HL-60/S4 treated with phorbol 12-myristate 13-acetate at 8.2 ng/mL for 4 days and 3 days (cell line): ENCODE results near the gene CLASRP.
"Not testable (repeated sequence)": the region's sequence is repeated elsewhere in the genome, so short reads cannot be mapped to it uniquely, and the experiment has no call there.

ENCODE experiments used
- in situ Hi-C: fragments of 300-500 bp; cut with MboI; formaldehyde crosslinking; loops from 2 replicates; pipeline ENCODE4 v1.15.0; 2022; ENCODE audit warnings: low sequenced_read_pairs

Gene CLASRP

DNA sequence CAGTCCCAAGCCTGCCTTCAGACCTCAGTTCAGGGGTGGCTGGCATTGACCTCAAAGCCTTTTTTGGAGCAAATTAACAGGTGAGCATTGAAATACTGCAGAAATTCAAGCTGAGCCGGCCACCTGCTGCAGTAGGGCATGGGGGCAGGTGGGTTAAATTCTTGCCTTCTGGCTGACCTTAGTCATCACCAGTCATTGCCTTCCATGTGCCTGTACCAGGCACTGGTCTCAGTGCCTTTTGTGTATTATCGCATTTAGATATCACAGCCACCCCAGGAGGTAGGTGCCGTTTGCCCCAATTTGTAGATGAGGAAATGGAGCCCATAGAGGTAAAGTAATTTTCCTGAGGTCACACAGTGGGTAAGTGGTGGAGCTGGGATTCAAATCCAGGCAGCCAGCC is 61.4 kb downstream of the CLASRP start:
- in situ Hi-C loops: no loop called here

DNA sequence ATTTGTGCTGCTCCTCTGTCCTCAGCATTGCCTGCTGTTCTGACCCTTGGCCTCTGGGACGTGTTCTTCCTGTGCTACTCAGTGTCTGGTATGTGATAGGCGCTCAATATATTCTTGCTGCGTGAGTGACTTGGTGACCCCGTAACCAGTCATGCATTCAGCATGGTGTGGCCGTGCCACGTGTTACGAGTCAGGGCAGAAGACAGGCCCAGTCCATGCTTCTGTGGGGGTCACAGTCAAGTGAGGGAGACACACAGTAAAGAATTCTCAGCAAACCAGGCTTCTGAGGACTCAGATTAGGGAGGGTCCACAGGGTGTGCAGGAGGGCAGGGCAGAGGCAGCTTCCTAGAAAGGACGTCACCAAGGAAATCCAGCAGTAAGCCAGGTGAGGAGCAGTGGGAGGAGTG is 62.0 kb downstream of the CLASRP start:
- in situ Hi-C loops: no loop called here

DNA sequence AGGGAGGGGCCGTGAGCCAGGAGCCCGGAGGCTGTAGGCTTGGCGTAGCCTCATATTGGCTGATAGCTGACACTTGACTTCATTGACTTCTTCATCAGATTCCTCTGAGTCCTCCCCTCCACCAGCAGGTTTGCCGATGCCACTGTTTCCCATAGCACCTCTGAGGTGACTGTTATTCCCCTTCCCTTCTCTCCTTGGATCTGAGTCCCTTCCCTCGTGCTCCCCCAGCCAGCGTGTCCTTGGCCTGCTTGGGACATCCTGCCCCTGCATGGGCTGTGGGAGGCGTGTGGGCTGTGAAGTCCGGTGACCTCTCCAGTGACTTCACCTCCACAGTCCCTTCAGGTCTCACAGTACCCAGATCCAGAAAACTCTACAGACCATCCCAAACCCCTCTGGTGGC is 63.0 kb downstream of the CLASRP start:
- in situ Hi-C loops: no loop called here

DNA sequence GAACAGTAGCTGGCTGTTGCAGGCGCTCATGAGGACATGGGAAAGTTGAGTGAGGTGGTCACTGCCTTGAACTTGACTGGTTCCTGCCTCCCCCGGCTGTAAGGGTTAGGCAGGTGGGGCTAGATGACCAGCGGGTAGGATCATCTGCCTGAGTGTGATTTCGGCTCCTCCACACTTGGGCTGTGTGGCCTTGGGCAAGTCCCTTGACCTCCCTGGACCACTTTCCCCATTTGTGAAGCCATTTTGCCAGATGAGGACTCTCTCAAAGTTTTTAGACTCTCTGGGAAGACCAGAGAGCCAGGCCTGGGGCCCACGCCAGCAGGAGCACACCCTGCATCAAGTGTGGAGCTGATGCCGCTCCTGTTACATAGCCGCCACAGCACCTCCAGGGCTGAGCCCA is 63.6 kb downstream of the CLASRP start:
- in situ Hi-C loops: no loop called here

DNA sequence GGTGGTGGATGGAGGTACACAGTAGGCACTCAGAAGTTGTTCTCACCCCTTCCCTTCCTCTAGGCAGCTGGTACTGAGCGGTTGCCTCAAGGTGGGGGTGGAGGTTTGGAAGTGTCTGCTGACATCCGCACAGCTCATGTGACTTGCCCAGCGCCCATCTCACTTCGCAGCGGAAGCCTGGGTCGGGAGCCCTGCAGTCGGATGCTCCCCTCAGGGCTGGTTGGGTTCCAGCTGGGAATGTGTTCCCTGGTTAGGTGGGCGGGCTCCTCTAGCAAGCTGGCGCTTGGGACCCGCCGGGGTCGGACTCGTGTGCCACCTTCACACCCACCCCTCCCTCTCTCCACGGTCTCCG is 64.3 kb downstream of the CLASRP start:
- in situ Hi-C loops: no loop called here

DNA sequence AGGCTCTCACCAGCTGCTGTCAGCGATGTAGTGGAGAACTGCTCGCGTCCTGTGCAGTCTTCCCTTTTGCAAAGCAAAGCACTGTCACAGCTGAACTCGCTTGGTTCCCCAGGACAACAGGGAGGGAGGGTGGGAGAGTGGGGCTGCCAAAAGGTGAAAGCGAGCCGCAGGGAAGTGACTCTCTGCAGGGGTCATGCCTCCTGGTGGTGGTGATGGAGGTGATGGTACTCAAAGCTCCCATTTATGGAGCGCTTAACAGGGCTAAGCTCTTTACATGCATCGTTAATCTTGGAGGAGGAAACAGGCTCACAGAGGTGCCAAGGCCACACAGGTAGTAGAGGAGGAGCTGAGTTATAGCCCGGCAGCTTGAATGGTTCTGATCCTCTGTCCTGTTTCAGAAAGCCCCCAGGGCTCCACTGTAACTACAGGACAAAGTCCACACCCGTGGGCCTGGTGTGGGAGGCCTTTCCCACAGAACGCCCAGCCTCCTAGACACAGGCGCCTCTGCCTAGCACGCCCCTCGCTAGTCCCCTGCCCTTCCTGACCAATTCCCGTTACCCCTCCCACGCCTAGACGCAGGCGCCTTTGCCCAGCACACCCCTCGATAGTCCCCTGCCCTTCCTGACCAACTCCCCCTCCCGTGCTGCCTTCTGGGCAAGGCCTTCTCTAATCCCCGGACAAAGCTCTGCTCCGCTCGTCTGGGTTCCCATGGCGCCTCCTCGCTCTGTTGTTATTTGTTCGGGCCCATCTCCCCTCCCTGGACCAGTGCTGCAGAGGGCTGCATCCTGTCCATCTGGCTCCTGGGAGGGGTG is 64.9 kb downstream of the CLASRP start:
- in situ Hi-C loops: no loop called here

DNA sequence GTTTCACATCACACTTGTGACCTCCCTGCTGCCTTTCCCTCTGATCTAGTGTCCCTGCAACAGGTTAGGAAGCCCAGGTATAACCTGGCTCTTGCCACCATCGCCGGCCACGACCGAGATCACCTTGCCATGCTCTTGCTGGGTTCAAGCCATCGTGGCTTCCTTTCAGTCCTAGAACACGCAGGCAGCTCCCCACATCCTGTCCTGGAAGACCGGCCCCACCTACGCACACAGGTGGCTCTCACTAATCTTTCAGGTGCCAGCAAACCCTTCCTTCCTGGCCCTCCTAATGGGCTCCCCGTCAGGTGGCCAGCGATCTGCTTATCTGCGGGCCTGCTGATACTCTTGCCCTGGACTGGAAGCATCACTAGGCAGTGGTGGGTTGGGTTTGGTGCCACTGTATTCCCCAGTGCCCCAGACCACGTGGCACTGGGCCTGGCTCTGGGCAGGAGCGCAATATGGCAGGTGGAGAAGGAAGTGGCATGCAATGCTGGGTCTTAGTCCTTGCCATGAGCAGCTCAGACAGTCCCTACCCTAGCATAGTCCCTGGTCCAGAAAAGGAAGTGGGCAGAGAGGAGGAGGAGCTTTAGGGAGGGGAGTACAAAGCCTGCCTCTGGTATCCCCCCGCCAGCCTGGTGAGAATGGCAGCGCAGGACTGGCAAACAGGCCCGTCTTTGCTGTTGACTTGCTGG is 66.0 kb downstream of the CLASRP start:
- in situ Hi-C loops: no loop called here

DNA sequence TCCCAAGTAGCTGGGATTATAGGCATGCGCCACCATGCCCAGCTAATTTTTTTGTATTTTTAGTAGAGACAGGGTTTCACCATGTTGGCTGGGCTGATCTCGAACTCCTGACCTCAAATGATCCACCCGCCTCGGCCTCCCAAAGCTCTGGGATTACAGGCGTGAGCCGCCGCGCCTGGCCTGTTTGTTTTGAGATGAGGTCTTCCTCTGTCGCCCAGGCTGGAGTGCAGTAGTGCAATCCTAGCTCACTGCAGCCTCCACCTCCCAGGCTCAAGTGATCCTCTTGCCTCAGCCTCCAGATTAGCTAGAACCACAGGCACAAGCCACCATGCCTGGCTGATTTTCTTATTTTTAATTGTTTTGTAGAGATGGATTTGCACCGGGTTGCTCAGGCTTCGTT is 67.5 kb downstream of the CLASRP start:
- in situ Hi-C loops: not testable (repeated sequence)

DNA sequence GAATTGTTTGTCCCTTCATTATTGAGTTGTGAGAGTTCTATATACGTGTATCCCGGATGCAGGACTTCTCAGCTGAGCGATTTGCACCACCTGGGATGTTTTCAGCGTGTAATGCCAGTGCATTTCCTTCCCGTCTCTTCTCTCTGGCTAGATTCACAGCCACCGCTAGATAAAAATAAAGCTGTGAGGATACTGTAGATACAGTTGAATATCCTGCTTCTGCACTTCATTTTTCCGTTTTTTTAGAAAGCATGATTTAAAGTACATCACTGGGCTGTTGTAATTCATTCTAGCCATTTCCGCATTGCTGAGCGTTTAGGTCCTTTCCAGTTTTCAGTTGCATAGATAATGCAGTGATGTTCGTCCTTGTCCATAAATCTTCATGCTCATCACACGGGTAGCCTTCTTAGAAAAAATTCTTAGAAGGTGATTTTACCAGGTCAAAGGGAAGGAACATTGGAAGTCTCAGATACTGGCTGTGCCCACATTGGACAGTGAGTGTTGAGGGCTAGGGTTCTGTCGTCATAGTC is 68.8 kb downstream of the CLASRP start:
- in situ Hi-C loops: no loop called here

DNA sequence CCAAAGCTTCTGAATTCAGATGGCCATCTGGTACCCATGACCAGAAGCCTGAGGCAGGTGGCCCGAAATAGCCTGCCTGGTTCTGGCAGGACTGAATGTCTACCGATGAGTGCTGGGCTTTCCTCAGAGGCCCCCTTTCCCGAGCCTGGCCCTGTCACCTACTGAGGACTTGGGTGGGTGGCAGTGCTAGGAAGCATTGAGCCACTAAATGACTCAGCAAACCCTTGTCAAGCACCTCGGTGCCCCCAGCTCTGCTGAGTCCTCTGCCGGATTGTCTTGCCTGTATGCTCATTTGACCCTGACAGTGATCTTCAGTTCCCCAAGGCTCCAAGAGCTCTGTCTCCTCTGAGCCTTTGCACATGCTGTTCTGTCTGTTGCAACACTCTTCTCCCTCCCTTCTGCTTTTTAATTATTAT is 72.0 kb downstream of the CLASRP start:
- in situ Hi-C loops: no loop called here

DNA sequence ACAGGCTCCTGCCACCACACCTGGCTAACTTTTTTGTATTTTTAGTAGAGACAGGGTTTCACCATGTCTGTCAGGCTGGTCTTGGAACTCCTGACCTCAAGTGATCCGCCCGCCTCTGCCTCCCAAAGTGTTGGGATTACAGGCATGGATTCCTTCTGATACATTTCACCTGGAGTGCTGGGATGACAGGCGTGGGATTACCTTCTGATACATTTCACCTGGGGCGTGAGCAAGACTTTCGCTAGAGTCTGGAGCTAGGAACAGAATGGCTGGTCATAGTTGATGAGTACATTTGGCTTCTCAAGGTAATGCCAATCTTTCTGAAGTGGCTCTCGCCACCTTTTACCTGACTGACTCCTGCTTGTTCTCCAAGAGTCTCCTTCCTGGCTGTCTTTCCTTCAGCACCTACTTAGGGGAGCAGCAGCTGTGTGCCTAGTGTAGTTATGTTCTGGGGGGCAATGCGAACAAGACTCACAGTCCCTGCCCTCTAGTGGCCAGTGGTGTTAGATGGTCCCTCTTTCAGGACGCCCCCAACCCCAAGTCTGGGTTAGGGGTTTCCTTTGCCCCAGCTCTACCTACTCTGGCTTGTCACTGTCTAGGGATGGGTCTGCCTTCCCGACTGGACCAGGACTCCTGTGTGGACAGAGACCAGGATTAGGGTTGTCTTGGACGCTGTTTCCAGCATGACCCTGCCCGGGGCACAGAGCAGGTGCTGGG is 73.4 kb downstream of the CLASRP start:
- in situ Hi-C loops: no loop called here

DNA sequence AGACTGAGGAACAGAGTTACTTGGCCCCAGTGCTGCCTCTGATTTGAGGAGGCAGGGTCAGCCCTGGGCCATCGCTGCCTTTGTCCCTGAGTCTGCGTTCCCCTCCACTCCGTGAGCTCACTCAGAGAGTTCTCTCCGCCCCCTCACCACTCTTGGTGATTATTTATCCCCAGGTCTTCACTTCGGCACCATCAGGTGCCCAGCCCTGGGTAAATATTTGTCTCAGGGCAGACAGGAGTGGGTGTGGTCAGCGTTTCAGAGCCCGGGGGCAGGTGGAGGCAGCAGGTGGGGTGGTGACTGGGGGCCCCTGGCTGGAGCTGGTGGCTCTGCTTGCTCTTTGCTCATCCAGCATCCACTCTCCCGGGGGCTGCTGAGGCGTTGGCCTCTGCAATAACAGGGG is 74.8 kb downstream of the CLASRP start:
- in situ Hi-C loops: no loop called here

DNA sequence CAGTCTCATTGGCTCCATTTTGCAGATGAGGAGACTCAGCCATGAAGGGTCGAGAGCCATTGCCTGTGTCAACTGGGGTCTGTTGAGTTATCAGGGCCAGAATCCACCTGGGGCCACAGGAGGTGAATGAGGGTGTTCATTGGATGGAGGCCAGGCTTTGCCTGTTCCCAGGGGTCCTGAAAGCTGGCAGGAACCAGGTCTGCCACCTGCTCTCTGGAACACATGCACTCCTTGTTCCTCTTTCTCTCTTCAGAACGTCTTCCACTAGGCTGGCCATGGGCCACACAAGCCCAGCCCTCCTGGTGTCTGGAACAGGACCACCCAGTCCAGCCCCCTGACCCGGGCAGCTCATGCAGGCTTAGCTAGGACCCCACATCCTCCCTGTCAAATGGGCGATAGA is 75.3 kb downstream of the CLASRP start:
- in situ Hi-C loops: no loop called here

DNA sequence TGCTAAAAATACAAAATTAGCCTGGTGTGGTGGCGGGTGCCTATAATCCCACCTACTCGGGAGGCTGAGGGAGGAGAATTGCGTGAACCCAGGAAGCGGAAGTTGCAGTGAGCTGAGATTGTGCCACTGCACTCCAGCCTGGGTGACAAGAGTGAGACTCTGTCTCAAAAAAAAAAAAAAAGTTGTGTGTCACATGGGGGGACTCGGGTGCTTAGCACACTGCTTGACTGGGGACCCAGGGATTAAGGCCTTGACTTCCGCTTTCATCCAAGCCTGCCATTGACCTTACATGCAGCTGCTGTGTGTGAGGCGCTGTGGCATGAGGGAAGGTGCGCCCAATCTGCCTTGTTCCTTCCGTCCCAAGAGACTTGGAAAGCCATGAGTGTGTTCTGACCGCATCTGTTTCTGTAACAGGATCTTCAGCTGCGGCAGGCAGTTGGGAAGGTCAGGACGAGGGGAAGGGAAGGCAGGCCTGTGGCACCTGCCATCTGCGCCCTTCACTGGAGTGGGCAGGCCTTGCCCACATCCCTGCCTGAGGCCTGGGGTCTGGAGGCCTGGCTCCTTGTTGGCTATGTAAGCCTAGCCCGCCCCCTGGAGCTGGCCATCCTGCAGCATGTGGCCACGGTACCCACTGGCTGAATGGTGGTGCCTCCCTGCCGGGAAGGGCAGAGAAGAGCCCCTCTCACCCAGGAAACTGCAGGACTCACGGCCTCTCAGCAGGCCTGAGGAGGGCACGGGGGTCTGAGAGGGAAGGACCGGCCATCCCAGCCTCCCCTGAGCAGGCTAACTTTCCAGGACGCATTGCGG is 77.2 kb downstream of the CLASRP start:
- in situ Hi-C loops: no loop called here

DNA sequence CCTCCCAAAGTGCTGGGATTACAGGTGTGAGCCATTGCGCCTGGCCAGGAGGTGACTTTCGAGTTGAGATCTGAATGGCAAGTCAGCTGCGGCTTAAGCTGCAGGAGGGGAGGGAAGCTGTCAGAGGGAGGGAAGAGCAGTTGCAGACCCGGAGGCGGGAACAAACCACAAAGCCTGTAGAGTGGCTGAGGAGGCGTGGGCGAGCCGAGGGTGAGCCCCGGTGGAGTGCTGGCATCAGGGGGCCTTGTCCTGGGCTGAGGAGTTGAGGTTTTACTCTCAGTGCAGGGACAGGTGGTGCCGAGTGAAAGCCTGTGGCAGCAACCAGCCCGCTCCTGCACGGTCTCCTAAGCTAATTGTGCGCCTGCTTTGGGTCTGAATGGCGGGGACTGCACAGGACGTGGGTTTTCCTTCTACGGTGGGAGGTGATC is 78.3 kb downstream of the CLASRP start:
- in situ Hi-C loops: no loop called here

DNA sequence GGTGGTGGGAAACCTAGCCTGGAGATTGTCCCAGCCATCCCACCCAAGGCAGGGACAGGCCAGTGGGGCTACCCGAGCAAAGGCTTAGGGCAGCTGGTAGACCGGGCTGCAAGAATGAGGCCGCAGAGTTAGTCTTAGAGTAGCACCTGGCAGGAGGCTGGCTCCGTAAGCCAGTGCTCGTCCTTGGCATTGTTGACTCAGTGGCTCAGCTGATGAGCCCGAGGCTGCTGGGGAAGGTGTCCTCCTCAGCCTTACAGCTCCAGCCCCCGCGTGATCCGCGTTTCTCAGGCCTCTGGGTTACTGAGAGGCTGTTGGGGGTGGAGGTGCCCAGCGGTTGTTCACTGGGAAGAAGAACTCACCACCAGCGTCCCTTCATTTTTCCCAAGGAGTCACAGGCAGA is 78.8 kb downstream of the CLASRP start:
- in situ Hi-C loops: no loop called here

DNA sequence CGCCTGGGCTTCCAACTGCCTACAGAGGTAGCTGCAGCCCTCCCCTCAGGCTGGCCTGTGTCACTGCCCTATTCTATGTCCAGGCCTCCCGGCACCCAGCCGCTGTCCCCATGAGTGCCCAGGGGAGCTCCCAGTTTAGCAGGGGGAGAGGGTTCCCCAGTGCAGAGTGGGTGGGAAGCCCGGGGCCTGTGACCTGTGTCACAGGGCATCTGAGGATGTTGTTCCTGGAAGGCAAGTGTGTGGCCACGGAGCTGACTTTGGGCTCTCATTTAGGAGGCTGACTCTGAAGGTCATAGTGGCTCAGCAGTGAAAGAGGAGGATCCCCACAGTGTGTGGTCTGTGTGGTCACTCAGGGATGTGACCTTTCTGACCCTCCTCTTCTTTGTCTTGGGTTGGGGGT is 79.3 kb downstream of the CLASRP start:
- in situ Hi-C loops: no loop called here

DNA sequence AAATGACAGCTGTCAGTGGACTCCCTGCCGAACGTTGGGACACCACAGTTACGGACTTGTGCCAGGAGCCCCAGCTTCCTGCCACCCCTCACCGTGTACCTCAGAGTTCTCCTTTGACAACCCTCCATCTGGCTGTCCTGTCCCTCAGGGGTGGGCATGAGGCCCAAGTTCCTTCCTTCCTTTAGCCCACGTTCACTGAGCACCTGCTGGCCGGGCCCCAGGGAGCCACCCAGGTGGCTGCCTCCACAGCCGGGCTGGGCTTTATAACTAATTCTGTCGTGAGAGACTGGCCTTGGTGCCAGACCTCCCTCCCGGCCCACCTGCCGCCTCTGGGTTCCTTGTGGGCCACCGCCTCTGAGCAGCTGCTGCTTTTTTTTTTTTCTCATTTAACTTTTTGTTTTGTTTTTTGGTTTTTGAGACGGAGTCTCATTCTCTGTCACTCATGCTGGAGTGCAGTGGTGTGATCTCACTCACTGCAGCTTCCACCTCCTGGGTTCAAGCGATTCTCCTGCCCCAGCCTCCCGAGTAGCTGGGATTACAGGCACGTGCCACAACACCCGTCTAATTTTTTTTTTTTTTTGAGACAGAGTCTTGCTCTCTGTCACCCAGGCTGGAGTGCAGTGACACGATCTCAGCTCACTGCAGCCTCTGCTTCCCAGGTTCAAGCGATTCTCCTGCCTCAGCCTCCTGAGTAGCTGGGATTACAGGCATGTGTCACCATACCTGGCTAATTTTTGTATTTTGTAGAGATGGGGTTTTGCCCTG is 79.9 kb downstream of the CLASRP start:
- in situ Hi-C loops: not testable (repeated sequence)

DNA sequence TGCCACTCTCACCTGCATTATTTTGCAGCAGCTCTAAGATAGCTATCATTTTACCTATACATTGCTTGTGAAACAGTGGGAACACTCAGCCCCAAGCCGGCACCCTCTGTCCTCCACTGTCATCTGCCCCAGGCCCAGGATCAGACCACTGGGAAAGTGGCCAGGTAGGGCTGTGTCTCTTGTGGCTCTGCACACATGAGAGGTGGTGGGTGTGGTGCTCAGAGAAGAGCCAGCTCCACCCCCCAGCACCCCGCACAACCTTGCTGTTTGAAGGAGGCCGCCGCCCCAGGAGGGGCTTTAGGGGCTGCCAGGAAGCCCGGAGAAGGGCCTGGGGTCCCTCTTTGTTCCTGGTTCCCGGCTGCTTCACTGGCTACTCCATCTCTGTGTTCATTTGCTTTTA is 80.7 kb downstream of the CLASRP start:
- in situ Hi-C loops: no loop called here
